Cardiac septum (tissue), 1 donor: Measurements from ENCODE around the gene DMRTC1B. TPM values are rescaled to one million over a fixed set of nuclear protein-coding genes. Genes with fewer than 3 reads are reported as not detected.
"Not testable (repeated sequence)": the region's sequence is repeated elsewhere in the genome, so short reads cannot be mapped to it uniquely, and the experiment has no call there.

Experiments used
- DNase-seq: peaks from one replicate; pipeline ENCODE4 v3.0.0-alpha.2; 2020; ENCODE audit warnings: low spot score
- intact Hi-C: fragments of 100-400 bp; cut with DNase I; formaldehyde crosslinking; loops from one replicate; pipeline ENCODE4 v1.14.0; 2022
- long read RNA-seq: library from polyadenylated mRNA; unstranded; transcript quantifications from one replicate; pipeline ENCODE4 v2.0.0, GENCODE V29; 2021
- total RNA-seq: library from RNA; stranded (reverse); fragmentation: NEBNext Ultra II Directional; extraction: Animal tissue kit (Norgen Biotek cat#: 25700); gene quantifications from one replicate; pipeline ENCODE4 v1.2.1, GENCODE V29; 2021
- donor health status: DM: no; HTN: no; CAD: no.

Gene DMRTC1B, protein sequence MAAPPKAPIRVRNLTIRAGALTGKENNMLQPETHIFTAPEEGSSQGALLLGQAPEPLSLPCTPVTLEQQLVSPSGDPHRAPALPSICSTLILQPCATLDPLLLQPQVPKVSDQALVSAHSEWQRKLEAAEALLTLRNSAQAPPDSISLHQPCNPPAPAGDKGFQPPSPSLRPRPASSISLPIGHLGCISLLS
- not detected for total RNA-seq
- long read RNA-seq = 0 reads

DNA sequence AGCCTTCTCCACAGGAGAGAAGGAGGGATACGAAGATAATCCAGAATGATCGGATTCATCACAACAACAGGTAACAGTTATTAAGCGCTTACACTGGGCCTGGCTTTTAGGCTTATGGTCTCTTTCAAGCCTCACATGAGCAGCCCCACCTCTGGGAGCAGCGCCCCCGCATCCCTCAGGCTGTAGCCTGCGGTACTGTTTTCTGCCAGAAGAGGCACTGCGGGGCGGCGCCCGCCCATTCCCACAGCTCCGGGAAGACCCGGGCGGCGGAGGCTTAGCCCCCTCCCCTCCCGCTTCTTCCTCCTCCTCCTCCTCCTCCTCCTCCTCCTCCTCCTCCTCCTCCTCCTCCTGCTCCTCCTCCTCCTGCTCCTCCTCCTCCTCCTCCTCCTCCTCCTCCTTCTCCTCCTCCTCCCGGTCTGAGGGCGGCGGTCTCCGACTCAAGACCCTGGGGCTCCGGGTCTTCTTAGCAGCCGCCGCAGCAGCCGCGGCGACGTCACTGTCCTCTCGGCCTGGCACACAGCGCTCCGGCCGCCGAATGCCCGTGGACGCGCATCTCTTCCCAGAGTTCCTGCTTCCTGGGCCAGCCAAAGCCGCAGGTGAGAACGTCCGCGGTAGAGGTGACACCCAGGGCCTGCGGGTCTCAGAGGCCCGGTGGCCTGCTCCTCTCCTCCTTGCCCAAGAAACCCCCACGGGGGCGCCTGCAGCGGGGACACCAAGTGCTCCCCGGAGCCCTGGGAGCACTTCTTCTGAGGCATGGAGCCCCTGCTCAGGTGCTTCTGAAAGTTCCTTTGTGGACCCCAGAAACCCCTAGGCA lies at the start of gene DMRTC1B:
TSS of gene DMRTC1B (plus strand) at position 238 of the 814 bp plus-strand sequence. CDS start 68,246 bp downstream, outside the sequence.
- DNase-seq, intact Hi-C loops: not testable (repeated sequence)

DNA sequence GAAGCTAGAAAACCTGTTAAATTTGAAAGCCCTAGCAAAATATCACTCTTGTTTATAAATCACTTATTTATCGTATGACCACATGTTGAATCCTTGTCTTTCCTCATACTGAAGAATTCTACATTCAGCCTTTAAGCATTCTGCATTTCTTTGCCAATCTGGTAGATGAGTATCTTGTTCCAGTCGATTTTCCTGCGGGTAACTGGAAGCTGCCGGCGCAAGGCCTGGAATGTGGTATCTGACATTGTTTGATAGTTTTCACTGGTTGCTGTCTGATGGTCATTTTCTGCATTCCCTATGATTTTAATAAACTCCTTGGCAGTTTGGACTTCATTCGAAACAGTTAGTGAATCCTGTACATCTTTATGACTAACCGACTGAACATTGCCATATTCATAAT lies 48.8 kb upstream of the DMRTC1B start:
- DNase-seq = no peak
- intact Hi-C loops = no loop called here

DNA sequence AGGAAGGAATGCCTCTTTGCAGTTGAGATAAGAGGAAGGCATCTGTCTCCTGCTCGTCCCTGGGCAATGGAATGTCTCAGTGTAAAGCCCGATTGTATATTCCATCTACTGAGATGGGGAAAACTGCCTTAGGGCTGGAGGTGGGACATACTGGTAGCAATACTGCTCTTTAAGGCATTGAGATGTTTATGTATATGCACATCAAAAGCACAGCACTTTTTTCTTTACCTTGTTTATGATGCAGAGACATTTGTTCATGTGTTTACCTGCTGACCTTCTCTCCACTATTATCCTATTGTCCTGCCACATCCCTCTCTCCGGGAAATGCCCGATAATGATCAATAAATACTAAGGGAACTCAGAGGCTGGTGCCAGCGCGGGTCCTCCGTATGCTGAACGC lies 43.1 kb upstream of the DMRTC1B start:
- intact Hi-C loops, DNase-seq: not testable (repeated sequence)

DNA sequence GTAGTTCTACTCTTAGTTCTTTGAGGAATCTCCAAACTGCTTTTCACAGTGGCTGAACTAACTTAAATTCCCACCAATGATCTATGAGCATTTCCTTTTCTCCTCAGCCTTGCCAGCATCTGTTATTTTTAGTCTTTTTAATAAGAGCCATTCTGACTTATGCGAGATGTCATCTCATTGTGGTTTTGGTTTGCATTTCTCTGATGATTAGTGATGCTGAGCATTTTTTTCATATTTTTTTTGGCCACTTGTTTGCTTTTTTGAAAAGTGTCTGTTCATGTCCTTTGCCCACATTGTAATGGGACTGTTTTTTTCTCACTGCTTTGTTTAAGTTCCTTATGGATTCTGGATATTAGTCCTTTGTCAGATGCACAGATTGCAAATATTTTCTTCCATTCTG lies 41.1 kb upstream of the DMRTC1B start:
- intact Hi-C loops = no loop called here
- no peak for DNase-seq

DNA sequence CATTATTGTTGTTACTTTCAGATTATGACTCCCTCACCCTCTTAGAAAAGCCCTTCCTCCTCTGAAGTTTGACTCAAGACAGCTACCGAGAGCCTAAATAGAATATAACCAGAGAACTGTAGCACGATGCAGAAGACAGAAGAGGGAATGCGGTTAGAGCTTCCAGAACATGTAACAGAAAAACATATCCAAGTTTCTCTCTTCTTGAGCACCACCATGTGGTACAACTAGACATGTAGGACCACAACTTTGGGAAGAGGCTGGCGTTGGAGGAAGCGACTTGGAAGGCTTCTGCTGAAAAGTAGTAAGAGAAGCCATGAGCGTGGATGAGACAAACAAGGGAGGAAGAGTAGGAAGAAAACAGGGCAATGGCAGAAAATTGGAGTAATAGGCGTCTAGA lies 31.1 kb upstream of the DMRTC1B start:
- not testable (repeated sequence) for DNase-seq

DNA sequence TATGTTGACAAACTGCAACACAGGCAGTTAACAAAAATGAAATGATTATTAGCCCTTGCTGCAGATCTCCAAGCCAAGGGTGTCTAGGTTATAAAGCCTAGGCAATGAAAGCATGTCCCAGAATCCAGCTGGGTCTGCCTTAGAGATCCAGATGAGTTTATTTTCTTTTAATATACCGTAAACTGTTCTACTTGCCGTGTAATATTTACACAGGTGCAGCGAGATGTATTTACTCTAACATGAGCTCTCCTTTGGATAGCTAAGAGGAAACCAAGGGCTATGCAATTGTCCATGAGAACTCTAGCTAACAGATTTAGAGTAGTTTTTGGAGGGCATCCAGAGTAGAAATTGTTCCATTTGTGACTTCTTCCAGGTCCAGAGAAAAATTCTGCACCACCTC lies 28.1 kb upstream of the DMRTC1B start:
- intact Hi-C loops = not testable (repeated sequence)

More for the DNA sequence above, 31.1 kb upstream of the DMRTC1B start:
- intact Hi-C loops = not testable (repeated sequence)

DNA sequence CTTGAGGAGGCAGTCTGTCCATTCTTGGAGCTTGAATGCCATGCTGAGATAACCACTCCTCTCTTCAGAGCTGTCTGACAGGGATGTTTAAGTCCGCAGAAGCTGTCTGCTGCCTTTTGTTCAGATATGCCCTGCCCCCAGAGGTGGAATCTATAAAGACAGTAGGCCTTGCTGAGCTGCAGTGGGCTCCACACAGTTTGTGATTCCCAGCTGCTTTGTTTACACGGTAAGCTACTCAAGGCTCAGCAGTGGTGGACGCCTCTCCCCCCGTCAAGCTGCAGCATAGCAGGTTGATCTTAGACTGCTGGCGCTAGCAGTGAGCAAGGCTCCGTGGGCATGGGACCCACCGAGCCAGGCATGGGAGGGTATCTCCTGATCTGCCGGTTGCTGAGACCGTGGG lies 16.2 kb upstream of the DMRTC1B start:
- intact Hi-C loops, DNase-seq: not testable (repeated sequence)

More for the DNA sequence above, 28.1 kb upstream of the DMRTC1B start:
- not testable (repeated sequence) for DNase-seq

DNA sequence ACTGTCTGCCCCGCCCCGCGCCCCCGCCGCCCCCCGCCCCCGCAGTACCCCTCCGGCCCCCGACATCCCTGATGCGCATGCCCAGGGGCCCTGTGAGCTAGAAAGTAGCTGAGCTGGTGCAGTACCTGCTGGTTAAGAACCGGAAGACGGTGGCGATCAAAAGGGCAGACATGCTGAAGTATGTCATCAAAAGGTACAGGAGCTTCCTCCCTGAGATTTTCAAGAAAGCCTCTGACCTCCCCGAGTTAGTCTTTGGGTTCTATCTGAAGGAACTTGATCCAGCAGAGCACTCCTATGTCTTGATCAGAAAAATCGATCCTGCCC lies 739 bp downstream of the DMRTC1B start:
- intact Hi-C loops, DNase-seq: not testable (repeated sequence)

DNA sequence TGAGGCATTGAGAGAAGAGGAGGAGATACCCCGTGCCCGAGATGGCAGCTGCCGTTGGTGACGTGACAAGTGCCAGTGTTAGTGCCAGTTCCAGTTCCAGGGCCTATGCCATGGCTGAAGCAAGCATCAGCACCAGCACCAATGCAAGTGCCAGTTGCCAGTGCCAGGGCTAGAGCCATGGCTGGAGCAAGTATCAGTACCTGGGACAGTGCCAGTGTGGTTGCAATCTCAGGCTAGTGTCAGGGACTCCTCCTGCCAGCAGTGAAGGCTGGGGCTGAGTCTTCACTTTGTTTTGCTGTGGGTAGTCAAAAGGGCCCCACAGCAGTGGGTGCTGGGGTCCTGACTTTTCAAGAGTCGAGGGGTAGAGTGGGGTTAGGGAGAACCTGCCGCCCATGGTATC lies 1.5 kb downstream of the DMRTC1B start:
- intact Hi-C loops, DNase-seq: not testable (repeated sequence)

DNA sequence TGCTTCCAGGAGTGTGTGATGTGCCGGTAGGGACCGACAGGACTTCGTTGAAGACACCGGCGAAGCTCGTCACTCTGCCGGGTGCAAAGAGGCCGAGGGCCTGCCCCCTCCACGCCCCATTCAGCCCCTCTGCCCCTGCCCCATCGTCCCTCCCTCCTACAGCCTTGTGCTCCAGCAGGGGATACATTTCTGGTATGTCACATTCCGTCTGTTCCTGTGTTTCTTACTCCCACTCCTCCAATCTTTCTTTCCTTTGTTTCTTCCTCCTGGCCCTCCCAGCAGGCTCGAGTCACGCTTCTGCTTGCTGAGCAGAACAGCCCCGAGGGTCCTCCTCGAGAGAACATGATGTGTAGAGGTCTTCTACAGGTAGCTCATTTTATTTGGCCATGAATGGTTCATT lies 5.9 kb downstream of the DMRTC1B start, which contains the start of gene FAM236B:
TSS of gene FAM236B (minus strand) at position 101 of the 400 bp plus-strand sequence. CDS start at position 1, 100 bp downstream.
- DNase-seq, intact Hi-C loops: not testable (repeated sequence)

DNA sequence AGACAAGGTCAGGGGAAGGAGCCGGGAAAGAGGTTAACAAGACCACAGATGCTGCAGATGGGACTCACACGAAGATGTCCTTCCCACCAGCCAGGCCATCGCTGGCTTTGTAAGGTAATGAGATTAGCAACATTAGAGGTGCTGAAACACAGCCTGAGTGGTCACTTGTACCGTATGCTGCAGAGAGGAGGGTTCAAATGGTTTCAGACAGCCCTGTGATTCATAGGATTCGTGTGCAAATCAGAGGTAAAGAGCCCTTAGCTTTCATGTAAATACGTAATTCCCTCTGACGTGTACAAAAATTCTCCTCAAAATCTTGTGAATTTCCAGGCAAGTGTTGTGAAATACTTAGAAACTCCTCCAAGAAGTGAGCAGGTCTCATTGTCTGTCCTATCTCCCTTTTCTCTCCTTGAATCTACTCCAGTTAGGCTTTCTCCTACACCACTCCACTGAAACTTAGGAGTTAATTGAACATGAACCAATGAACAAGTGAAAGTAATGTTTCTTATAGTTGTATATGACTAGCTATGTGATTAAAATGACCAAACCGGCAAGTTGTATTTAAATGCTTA lies 6.8 kb downstream of the DMRTC1B start:
- DNase-seq, intact Hi-C loops: not testable (repeated sequence)

DNA sequence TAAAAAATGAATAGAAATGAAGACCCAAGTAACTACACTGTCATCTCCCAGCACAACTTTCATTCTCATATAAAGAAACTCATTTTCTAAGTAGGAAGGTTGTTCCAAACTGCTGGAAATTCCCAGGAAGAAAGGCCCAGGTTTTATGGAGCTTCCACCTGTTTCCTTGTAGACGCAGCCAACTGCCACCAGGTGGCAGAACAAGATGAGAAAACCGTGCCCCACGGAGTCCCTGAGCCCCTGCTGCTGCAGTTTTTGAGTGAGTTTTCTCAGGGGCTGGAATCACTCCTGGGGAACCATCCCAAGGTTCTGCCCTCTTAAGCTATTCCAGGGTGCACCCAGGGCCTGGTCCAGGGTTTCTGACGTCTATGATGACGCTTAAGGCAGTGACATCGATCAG lies 7.3 kb downstream of the DMRTC1B start:
- DNase-seq, intact Hi-C loops: not testable (repeated sequence)

DNA sequence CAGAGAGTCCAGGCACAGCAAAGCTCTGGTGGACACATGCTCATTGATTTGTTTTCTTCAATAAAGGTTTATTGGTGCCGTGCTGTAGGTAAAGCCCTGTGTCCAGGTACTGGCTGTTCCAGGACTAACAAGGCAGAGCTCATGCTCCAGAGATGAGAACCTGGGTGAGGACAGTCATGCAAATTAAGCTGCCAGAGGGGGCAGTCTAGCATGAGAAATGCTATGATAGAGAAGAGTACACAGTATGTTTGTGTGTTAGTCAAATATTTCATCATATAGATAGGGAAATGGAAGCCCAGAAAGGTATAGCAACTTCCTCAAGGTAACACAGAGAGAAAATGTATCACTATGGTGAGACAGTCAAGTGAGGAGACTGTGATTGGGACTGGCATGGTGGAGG lies 11.5 kb downstream of the DMRTC1B start:
- intact Hi-C loops, DNase-seq: not testable (repeated sequence)

DNA sequence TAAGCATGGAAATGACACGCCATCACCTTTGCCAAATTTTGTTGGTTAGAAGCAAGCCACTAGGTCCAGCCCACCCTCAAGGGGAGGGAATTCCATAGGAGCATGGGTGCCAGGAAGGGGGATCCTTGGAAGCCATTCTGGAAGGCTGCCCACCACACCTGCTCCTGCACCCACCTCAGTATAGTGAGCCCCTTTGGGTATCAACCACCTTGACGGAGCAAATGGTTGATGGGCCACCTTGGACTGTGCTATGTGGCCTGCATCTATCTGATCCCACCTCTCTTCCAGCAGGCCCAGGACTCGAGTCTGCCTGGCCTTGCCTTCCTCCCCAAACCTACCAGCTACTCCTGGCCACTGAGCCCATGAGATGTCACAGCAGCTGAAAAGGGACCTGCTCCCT lies 13.7 kb downstream of the DMRTC1B start:
- intact Hi-C loops = not testable (repeated sequence)
- peak; percentile 47 for DNase-seq

DNA sequence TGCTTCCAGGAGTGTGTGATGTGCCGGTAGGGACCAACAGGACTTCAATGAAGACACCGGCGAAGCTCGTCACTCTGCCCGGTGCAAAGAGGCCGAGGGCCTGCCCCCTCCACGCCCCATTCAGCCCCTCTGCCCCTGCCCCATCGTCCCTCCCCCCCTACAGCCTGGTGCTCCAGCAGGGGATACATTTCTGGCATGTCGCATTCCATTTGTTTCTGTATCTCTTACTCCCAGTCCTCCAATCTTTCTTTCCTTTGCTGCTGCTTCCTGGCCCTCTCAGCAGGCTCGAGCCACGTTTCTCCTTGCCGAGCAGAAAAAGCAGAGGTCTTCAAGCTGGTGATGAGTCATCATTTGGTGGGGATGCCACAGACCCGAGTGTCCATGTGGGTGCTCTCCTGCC lies 31.4 kb downstream of the DMRTC1B start, which contains the start of gene FAM236D:
TSS of gene FAM236D (minus strand) at position 101 of the 400 bp plus-strand sequence. CDS start at position 1, 100 bp downstream.
- intact Hi-C loops, DNase-seq: not testable (repeated sequence)

DNA sequence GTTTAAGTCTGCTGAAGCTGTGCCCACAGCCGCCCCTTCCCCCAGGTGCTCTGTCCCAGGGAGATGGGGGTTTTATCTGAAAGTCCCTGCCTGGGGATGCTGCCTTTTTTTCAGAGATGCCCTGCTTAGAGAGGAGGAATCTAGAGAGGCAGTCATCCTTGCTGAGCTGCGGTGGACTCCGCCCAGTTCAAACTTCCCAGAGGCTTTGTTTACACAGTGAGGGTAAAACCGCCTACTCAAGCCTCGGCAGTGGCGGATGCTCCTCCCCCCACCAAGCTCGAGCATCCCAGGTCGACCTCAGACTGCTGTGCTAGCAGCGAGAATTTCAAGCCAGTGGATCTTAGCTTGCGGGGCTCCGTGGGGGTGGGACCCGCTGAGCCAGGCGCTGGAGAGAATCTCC lies 54.0 kb downstream of the DMRTC1B start:
- intact Hi-C loops, DNase-seq: not testable (repeated sequence)

DNA sequence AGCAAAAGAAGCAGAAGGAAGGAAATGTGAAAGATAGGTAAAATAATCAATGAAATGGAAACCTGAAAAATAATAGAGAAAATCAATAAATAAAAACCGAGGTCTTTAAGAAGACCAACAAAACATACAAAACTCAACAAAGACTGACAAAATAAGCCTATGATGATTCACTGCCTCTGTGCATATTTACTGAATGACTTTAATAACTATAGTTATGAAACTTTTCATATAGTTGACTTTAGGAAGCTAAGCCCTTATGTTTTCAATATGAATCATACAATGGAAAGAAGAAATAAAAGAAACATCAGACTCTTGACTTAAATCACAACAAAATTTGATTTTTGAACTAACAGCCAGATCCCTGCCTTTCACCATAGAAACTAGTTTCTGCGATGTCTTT lies 60.8 kb downstream of the DMRTC1B start:
- DNase-seq, intact Hi-C loops: not testable (repeated sequence)

DNA sequence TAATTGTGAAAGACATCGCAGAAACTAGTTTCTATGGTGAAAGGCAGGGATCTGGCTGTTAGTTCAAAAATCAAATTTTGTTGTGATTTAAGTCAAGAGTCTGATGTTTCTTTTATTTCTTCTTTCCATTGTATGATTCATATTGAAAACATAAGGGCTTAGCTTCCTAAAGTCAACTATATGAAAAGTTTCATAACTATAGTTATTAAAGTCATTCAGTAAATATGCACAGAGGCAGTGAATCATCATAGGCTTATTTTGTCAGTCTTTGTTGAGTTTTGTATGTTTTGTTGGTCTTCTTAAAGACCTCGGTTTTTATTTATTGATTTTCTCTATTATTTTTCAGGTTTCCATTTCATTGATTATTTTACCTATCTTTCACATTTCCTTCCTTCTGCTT lies 106.2 kb downstream of the DMRTC1B start:
- intact Hi-C loops, DNase-seq: not testable (repeated sequence)

DNA sequence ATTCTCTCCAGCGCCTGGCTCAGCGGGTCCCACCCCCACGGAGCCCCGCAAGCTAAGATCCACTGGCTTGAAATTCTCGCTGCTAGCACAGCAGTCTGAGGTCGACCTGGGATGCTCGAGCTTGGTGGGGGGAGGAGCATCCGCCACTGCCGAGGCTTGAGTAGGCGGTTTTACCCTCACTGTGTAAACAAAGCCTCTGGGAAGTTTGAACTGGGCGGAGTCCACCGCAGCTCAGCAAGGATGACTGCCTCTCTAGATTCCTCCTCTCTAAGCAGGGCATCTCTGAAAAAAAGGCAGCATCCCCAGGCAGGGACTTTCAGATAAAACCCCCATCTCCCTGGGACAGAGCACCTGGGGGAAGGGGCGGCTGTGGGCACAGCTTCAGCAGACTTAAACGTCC lies 113.0 kb downstream of the DMRTC1B start:
- intact Hi-C loops, DNase-seq: not testable (repeated sequence)
